OCI-LY3 (cell line): Measurements from ENCODE around the gene CNTNAP4.

Source experiments
- EZH2phosphoT487 ChIP-seq: fragments of 200-600 bp; shearing (Covaris generic); IDR thresholded peaks from 2 replicates; pipeline ENCODE4 v1.6.1; 2018; ENCODE audit warnings: antibody characterized with exemption, mixed run types, low read depth
- TF ChIP-seq, protein P1 (sequence below): fragments of 200-600, 300-600 bp; sonication (generic); IDR thresholded peaks from 2 replicates; pipeline ENCODE4 v1.5.1; 2014; ENCODE audit warnings: antibody characterized with exemption, low read length, low read depth

- TF ChIP-seq, protein P1, sequence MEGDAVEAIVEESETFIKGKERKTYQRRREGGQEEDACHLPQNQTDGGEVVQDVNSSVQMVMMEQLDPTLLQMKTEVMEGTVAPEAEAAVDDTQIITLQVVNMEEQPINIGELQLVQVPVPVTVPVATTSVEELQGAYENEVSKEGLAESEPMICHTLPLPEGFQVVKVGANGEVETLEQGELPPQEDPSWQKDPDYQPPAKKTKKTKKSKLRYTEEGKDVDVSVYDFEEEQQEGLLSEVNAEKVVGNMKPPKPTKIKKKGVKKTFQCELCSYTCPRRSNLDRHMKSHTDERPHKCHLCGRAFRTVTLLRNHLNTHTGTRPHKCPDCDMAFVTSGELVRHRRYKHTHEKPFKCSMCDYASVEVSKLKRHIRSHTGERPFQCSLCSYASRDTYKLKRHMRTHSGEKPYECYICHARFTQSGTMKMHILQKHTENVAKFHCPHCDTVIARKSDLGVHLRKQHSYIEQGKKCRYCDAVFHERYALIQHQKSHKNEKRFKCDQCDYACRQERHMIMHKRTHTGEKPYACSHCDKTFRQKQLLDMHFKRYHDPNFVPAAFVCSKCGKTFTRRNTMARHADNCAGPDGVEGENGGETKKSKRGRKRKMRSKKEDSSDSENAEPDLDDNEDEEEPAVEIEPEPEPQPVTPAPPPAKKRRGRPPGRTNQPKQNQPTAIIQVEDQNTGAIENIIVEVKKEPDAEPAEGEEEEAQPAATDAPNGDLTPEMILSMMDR: no peak
- no peak for TF ChIP-seq EZH2phosphoT487
Measured at GRCh38 chr16:76428858-76429257, 151.7 kb downstream of the CNTNAP4 start.
